Left kidney (tissue), 2 donors: ENCODE results near the gene IPO9. TPM values are rescaled to one million over a fixed set of nuclear protein-coding genes. Genes with fewer than 3 reads are reported as not detected.
"Not testable (repeated sequence)": the region's sequence is repeated elsewhere in the genome, so short reads cannot be mapped to it uniquely, and the experiment has no call there.

Experiments used
- DNase-seq: peaks from one replicate; pipeline ENCODE4 v3.0.0-alpha.2; 2013
- polyA plus RNA-seq: library from polyadenylated mRNA; unstranded; fragments of 120-200 nt; gene quantifications from one replicate; pipeline ENCODE4 v1.2.1, GENCODE V29; 2013; ENCODE audit not compliant: insufficient read length

The IPO9 gene
- polyA plus RNA-seq, 1 donor = 90.2 TPM

DNA sequence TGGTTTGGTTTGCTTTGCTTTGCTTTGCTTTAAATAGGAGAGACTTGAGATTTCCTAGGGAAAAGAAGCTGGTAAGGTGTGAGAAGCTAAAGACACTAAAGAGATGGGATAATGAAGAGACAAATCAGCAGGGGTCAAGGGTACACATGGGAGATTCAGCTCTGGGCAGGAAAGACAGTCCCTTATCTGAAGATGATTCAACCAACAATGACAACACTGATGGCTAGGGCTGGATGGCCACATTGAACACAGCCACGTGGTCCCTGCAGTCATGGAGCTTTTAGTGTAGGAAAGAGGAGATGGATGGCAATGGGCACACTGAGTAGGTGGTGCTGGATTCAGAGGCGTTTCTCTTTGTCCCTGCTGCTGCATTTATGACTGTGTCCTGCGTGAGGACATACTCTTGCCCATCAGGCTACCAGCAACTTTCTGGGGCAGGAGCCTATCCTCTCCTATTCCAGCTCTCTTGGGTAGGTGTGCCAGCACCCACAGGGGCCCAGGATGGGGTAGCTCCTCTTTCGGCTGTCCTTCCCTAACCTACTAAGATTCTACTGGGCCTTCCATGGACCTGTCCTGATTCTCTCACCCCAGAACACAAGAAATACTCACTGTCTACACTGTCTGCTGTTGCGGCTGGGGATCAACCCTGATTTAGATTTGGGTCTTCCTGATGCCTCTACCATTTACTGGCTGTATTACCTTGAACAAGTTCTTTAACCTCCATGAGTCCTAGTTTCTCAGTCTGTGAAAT is 58.3 kb downstream of the IPO9 start:
- no peak for DNase-seq

DNA sequence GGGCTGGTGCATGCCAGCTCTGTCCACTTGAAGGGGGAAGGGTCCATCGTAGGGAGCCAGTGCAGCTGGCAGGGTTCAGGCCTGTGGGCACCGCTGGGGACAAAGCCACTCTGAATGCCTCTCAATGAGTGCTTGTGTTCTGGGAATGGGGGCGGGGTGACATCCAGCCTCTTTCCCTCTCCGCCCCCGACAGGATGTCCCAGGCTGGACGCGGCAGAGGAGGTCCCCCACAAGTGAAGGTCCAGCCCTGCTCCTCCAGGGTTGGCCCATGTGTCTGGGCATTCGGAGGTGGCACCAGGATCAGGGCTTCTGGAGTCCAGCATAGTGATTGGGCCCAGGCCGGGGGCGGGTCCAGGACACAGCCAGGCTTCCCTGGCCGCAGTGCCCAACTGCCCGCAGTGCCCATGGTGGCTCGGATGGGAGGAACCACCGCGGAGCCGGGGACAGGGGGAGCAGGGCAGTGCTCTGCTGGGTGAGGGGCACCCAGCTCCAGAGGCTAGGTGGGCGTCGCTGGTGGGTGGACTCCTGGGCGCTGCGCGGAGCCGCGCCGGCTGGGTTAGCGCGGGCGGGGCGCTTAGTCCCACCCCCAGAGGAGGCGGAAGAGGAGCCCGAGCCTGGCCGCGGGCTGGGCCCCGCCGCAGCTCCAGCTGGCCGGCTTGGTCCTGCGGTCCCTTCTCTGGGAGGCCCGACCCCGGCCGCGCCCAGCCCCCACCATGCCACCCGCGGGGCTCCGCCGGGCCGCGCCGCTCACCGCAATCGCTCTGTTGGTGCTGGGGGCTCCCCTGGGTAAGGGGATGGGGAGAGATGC is 59.5 kb downstream of the IPO9 start, which contains the start of gene SHISA4:
Gene SHISA4 (plus strand): TSS at position 617 of the 808 bp plus-strand sequence. CDS start 97 bp downstream, at position 714.
- peak; percentile 73 for DNase-seq

DNA sequence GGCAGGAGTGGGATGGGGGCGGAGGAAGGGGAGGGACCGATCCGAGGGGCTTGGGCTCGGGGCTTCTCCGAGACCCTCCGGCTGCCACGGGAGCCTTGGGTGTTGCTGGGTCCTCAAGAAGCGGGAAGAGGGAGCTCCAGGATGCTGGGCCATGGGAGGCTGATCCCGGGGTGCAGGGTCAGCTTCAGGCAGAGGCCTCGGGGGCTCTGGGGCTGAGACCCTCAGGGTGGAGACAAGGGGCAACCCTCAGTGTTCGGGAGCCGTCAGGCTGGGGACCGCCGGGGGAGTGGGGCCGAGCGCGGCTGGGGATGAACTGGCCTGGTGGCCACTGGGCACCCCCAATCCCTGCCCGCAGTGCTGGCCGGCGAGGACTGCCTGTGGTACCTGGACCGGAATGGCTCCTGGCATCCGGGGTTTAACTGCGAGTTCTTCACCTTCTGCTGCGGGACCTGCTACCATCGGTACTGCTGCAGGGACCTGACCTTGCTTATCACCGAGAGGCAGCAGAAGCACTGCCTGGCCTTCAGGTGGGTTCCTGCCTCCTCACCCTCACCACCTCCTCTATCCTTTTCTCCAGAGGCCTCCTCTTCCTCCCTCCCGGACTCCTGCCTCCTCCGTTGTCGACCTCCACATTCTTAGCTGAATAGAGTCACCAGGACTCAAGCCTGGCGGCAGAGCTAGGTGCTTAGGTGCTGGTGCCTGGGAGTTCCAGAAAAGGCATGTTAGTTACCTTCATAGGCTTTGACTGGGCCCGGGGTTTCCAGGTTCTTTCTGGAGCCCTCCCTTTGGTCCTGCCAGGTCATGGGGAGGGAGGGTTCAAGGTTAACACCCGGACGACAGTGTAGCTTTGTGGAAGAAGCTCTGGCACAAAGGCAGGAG is 60.4 kb downstream of the IPO9 start:
- no peak for DNase-seq

DNA sequence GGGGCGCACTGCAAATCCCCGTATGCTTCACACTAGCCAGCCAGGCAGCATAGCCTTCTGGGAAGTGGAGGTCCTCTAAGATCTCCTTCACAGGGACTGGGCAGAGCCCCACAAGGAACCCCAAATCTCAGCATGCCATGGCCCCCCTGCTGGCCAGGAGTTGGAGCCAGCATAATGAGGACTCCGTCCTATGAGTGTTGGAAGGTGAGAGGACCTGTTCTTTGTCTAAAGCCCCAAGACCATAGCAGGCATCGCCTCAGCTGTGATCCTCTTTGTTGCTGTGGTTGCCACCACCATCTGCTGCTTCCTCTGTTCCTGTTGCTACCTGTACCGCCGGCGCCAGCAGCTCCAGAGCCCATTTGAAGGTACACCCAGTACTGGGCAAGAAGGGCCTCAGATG is 61.3 kb downstream of the IPO9 start:
- no peak for DNase-seq

DNA sequence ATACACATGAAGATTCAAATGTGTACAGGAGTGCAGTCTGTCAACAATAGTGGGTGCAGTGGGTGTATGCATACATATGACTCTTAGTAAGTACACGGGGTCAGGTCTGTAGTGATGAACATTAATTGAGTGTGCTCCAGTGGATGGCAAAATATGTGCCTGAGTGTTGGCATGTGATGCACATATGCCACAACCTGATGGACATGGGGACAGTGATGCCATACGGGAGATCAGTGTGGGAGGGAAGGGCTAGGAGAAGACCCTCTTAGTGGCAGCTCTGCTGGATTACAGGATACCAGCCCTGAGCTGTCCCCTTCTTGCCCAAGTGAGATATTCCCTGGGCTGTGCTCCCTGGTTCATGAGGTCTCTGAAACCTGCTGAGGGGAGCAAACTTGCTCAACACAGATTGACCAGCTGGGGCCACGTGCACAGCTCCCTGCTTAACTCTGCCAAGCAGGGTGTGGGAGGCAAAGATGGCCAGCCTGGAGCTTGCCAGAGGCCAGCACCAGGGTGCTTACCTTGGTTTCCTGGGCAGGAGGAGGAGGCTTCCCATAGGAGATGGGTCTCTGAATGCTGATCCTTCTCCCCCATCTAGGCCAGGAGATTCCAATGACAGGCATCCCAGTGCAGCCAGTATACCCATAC is 62.0 kb downstream of the IPO9 start:
- no peak for DNase-seq

DNA sequence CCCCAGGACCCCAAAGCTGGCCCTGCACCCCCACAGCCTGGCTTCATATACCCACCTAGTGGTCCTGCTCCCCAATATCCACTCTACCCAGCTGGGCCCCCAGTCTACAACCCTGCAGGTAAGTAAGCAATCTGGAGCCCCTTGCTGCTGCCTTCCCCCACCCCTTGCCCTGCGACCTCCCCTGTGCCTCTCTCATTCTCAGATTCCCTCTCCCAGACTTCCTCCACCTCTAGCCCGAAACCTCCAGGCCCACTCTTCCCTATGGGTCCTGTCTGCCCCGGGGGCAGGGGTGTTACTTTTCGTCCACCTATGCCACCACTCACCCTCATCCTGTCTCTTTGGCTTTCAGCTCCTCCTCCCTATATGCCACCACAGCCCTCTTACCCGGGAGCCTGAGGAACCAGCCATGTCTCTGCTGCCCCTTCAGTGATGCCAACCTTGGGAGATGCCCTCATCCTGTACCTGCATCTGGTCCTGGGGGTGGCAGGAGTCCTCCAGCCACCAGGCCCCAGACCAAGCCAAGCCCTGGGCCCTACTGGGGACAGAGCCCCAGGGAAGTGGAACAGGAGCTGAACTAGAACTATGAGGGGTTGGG is 62.6 kb downstream of the IPO9 start:
- no peak for DNase-seq

DNA sequence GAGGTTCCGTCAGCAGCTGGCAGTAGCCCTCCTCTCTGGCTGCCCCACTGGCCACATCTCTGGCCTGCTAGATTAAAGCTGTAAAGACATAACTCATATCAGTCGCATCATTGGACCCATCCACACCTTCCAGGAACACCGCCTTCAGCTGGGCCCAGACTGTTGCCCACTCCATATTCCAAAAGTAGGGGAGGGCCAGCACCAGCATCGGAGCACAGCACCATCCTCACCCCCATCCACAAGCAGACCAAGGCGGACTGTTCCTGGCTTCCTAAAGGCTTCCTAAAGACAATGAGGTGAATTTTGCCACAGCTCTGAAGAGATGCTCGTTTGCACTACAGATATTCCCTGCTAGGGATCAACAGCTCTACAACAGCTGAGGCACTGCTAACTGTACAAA is 63.3 kb downstream of the IPO9 start:
- DNase-seq = no peak

DNA sequence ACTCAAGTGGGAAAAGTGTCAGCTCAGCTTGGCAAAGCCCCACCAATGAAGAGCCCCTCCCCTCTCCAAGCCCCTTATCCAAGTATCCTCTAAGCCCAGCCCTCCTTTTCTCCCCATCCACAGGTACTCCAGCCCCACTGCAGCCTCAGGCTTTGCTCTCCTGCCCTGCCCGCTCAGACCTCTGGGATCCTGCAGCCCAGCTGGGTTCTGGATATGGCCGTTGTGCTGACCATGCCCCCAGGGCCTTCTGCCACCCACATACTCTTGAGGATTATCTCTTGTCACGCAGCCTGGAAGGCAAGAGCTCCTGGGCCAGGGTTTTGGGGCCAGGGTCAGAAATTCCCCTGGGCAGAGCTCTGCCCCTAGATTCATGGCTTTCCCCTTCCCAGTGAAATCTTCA is 64.5 kb downstream of the IPO9 start:
- DNase-seq = no peak

DNA sequence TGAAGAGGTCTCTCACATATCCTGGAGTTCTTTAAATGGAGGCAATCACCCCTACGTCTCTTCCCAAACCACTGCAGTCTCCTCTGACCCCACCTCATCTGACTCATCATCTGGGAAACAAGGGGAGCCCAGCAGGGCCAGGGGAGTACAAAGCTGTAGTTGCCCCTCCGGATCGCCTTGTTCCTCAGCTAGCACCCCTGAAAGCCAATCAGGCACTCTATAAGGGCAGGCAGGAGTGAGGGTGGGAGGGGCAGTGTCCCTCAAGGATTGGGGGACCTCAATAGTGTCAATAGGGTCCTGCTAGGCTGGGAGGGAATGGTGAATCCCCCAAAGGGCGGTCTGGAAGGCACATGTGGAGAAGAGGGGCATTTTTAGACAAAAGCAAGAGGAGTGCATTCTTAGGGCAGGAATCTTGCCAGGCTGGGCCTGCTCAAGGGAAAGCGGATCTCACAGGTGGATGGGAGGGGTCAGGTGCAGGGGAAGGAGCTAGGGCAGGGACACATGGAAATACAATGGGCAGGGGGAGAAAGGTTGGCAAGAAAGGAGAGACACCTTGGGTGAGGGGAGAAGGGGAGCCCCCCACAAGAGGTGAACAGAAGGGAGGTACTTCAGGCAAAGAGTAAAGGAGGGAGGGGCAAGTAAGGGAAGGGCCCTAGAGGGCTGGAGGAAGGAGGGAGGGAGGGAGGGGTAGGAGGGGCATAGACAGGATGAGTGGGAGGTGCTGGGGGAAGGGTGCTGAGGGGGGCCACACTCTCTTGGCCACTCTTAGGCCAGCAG is 65.6 kb downstream of the IPO9 start:
- DNase-seq = no peak

DNA sequence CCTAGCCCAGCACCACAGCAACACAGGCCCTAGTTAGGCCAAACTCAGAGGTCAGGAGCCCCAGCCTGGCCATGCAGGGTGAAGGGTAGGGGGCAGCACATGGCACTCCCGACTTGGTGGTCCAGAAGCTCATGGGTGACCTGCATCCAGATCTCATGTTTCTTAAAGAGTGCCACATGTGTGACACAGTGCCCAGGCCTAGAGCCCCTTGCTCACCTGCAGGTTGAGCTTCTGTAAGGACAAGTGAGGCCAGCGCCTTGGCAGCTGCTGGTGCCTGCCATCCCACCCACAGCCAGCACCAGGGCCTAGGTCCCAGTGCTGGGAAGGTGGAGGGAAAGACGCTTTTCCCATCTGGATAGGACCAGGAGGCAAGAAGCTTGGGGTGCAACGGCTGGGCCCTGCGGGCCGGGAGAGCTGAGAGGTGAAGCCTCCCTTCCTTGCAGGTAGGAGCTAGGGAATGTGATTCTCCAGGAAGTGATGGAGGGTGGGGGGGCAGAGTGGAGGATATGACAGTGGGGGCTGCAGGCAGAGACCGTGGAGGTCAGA is 66.2 kb downstream of the IPO9 start:
- no peak for DNase-seq

DNA sequence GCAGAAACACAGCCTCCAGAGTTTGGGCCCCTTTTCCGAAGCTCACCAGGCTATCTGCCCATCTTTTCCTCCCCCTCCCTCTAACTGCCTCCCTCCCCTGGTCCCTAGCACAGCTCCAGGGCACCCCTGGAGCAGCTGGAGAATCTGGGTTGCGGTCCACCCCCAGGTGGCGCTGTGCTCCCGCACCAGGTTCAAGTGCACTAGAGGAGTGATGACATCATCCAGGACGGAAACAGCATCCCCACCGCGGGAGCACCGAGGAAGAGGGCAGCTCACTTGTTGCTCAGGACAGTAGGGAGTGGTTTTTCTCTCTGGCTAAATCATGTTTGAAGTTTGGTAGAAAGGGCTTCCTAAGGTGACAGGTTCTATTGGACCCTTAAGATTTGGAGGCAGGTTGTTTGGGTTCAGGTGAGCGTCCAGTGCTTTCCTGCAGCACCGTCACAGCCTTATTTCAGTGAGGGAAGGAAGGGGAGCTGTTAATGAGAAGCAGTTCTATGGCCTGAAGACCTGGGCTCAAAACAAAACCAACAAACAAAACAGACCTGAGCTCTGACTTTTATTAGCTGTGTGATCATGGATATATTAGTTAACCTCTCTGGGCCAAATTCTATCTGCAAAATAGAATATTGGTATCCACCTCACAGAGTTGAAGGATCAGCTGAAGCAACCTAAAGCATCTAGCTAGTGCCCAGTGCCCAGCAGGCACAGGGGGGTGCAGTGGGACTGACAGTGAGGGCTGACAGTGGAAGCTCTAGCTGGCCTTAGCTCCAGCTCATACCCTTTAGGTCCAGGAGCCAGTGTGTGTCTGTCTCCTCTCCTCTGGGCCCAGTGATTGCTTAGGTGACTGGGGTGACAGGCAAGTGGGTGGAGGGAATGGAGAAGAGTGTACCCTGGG is 67.2 kb downstream of the IPO9 start:
- peak; percentile 84 for DNase-seq

DNA sequence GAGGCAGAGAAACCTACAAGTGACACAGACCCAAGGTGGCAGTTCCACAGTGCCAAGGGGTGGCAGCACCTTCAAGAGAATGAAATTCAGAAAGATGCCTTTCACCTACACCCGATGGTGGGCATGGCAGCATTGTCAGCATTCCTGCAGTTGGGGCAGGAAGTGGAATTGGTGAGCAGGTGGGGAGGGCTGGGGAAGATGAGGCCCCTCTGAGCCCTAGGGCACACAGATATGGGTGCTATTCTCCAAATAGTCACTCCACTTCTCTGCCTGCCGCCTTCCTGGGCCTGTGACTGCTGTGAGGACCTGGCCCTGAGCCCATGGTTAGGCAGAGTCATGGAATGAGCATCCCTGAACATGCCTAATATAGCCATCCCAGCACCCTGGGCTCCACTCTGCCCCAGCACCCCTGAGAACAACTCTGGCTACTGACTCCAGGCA is 68.0 kb downstream of the IPO9 start:
- no peak for DNase-seq

DNA sequence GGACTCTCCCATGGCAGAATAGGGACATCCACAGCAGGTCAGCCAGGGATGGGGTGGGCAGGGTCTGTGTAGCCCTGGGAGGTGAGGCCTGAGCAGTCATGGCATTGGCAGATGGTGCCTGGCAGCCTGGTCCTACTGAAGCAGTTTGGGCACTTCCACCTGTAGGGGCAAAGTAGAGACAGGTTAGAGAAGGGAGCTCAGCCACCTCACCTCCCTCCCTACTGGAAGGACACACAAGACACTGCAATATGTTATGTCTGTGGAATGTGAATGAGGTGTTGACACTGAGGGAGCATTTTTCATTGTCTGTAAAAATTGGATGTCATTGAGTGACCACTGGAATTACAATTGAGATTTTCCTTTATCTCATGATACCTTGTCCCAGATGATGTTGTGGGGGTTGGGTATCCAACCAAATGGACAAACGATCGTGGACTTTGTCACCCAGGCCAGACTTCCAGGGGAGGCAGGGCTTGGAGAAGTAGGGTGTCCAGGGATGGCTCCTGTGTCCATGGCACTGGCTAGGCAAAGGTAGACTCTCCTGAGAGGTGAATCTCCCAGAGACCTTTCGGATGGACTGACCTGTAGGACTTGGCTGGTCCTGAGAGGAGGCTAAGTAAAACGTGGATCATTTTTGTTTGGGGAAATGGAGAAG is 69.4 kb downstream of the IPO9 start:
- no peak for DNase-seq

DNA sequence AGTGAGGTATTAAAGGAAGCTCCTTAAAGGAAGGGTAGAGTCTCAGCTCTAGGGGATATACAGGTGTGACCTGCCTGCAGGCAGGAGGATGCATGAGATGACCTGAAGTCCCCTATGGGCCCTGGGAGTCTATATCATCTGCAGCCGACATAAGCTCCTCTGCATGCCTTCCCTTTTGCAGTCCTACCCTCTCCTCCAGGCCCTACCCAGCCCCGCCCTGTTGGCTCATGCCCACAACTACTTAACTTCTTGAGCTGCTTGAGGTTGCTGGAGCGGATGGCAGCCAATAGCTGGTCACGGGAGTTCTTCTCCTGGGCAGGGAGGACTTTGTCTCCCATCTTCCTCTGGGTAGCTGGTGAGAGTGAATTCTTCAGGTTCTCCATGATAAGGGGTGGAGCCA is 70.0 kb downstream of the IPO9 start:
- no peak for DNase-seq

DNA sequence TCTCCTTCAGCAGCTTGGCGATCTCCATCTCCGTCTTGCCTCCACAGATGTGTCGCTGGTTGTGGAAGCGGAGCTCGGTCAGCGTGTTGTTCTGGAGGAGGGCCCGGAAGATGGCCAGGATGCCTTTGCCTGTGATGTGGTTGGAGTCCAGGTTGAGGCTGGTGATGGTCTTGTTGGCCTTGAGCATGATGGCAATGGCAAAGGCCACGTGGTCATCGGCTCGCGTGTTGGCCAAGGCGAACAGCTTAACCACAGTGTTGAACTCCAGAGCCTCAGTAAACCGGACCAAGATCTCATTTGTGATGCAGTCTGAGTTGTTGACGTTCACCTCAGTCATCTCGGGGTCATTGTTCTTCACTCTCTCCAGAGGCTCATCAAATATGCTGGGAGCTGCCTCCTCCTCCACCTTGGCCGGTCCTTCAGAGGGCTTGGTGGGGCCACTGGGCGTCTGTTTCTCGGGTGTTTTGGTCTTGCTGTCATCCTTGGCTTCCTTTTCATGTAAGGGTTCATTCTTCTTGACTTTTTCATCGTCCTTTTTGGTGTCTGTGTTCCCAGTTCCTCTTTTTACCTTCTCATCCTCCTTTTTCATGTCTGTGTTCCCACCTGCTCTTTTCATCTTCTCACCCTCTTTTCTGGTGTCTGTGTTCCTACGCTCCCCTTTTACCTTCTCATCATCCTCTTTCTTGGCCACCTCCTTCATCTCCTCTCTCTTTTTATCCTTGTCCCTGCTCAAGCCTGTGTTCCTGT is 70.9 kb downstream of the IPO9 start:
- no peak for DNase-seq

DNA sequence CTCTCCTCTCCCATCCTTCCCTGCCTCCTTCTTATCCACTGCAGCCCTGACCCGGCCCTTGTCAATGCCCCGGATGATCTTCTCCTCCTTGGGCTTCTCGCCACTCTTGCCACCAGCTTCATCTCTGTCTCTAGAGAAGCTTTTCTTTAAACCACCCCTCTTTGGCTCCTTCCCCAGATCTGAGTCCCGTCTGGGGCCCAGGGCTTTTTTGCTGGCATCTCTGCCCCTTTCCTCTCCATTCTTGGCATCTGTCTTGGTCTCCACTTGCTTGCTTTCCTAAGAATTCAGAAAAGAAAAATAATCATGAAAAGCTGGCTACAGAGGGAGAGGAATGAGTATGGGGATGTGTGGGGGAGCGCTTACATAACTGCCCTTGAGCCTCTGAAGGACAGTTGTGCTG is 71.5 kb downstream of the IPO9 start:
- DNase-seq = no peak

DNA sequence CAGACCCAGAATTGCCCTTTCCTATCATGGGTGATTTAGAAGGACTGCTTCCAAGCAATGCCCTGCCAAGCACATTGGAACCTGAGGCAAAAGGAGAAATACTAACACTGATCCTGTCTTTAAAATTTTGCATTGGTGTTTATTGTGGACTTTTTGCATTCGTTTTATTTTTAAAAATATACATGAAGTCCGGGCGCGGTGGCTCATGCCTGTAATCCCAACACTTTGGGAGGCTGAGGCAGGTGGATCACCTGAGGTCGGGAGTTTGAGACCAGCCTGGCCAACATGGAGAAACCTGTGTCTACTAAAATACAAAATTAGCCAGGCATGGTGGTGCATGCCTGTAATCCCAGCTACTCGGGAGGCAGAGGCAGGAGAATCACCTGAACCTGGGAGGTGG is 72.1 kb downstream of the IPO9 start:
- not testable (repeated sequence) for DNase-seq

DNA sequence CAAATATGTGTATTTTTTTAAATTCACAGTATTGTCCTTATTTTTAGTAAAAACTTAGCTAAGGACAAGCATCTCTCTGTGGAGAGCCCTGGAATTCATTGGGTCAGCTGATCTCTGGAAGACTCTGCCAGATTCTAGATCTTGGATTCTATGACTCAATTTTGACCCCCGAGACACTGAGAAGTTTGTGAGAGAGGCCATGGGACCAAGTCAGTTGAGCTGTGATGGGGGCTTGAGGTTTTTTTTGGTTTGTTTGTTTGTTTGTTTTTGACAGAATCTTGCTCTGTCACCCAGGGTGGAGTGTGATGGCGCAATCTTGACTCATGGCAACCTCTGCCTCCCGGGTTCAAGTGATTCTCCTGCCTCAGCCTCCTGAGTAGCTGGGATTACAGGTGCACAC is 73.2 kb downstream of the IPO9 start:
- no peak for DNase-seq
